ENCODE data around the gene CLASP1.

Gene CLASP1

GRCh38 chr2:121505005-121505404 is 144.3 kb downstream of the CLASP1 start:
- CTCF ChIA-PET: no interaction called here
- Histone ChIP-seq H3K36me3 (ENCODE audit: control insufficient read depth in 4 of 4, insufficient read depth in 4 of 4, low read length in 3 of 4) (peaks cover 14 to 53% (median 31%) of the 10 kb centered on the region in 4 experiments), H3K27me3 (replicated peaks in 2 of 5; ENCODE audit: control insufficient read depth in 4 of 5, insufficient read depth in 5 of 5, low read length in 4 of 5) (no peaks in the 10 kb centered on the region), H3K9me3 (ENCODE audit: control extremely low read depth in 1 of 5, control insufficient read depth in 4 of 5, insufficient read depth in 2 of 5, low read depth in 1 of 5, low read length in 4 of 5) (peaks cover 0 to 12% (median 1%) of the 10 kb centered on the region in 5 experiments), H3K4me1 (ENCODE audit: control extremely low read depth in 1 of 4, control insufficient read depth in 4 of 4, insufficient read depth in 4 of 4, low read length in 3 of 4) (no peaks in the 10 kb centered on the region), H3K4me3 (ENCODE audit: control insufficient read depth in 1 of 7, extremely low read depth in 1 of 7, insufficient read depth in 4 of 7, low read depth in 2 of 7, low read length in 6 of 7) (no peak overlapping the region), H3K27ac (ENCODE audit: insufficient read depth in 1 of 2, low read depth in 1 of 2, low read length in 2 of 2, poor library complexity in 1 of 2, severe bottlenecking in 2 of 2) (no peak overlapping the region)
- POLR2A ChIA-PET: no interaction called here
- no peak for DNase-seq
- 95% methylated on average over 2 of the region's 3 CpGs for WGBS (ENCODE audit: insufficient coverage)

- peaks cover 14 to 55% (median 33%) of the 10 kb centered on the region in 4 experiments for H3K36me3 ChIP-seq (ENCODE audit: control insufficient read depth in 4 of 4, insufficient read depth in 4 of 4, low read length in 3 of 4)
- no peaks in the 10 kb centered on the region for H3K4me1 ChIP-seq (ENCODE audit: control extremely low read depth in 1 of 4, control insufficient read depth in 4 of 4, insufficient read depth in 4 of 4, low read length in 3 of 4)
- no peaks in the 10 kb centered on the region for H3K27me3 ChIP-seq (replicated peaks in 2 of 5; ENCODE audit: control insufficient read depth in 4 of 5, insufficient read depth in 5 of 5, low read length in 4 of 5)
- POLR2A ChIA-PET: no interaction called here
- no peak for DNase-seq
- CTCF ChIA-PET: no interaction called here
- H3K27ac ChIP-seq (ENCODE audit: insufficient read depth in 1 of 2, low read depth in 1 of 2, low read length in 2 of 2, poor library complexity in 1 of 2, severe bottlenecking in 2 of 2): no peak overlapping the region
- WGBS (ENCODE audit: insufficient coverage): 100% methylated on average over 1 of the region's 2 CpGs
- H3K9me3 ChIP-seq (ENCODE audit: control extremely low read depth in 1 of 5, control insufficient read depth in 4 of 5, insufficient read depth in 2 of 5, low read depth in 1 of 5, low read length in 4 of 5): peaks cover 0 to 15% (median 3%) of the 10 kb centered on the region in 5 experiments
- H3K4me3 ChIP-seq (ENCODE audit: control insufficient read depth in 1 of 7, extremely low read depth in 1 of 7, insufficient read depth in 4 of 7, low read depth in 2 of 7, low read length in 6 of 7): no peak overlapping the region
Measured at GRCh38 chr2:121504316-121504715, 144.9 kb downstream of the CLASP1 start.

DNA sequence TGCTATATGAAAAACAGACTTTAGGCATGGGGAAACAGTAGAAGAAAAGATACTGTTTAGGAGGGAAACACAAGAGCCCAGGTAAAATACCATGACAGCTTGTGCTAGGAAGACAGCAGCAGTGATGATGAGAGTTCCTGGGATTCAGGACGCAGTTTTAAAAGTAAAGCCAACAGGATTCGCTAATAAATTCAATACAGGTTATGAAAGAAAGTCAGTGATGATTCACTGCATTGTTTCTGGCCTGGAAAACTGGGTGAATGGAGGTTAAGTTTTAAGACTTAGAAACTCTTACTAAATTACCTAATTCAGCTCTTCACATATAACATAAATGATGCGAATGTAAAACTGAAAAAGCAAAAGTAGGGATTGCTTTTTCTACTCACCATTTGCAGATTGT is 146.5 kb downstream of the CLASP1 start:
- no peaks in the 10 kb centered on the region for H3K4me1 ChIP-seq (ENCODE audit: control extremely low read depth in 1 of 4, control insufficient read depth in 4 of 4, insufficient read depth in 4 of 4, low read length in 3 of 4)

DNA sequence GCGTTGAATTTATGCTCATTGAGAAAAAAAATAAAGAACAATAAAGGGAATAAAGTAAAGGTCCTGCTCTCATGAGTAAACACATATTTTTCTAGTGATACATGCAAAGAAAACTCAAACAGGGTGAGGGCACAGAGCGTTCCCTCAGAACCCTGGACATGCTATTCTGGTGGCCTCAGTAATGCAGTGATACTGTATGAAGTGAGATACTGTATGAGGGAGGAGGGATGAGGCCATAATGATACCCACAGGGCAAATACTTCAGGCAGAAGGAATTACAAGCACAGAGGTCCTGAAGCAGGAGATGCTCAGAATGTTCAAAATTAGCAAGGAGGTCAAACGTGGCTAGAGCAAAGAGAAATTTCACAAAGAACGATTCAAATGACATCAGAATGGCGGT is 147.0 kb downstream of the CLASP1 start:
- 100% methylated on average over 4 of the region's 5 CpGs for WGBS (ENCODE audit: insufficient coverage)
- Histone ChIP-seq H3K27ac (ENCODE audit: insufficient read depth in 1 of 2, low read depth in 1 of 2, low read length in 2 of 2, poor library complexity in 1 of 2, severe bottlenecking in 2 of 2) (no peak overlapping the region), H3K4me3 (ENCODE audit: control insufficient read depth in 1 of 7, extremely low read depth in 1 of 7, insufficient read depth in 4 of 7, low read depth in 2 of 7, low read length in 6 of 7) (no peak overlapping the region), H3K36me3 (ENCODE audit: control insufficient read depth in 4 of 4, insufficient read depth in 4 of 4, low read length in 3 of 4) (peaks cover 7 to 42% (median 31%) of the 10 kb centered on the region in 4 experiments), H3K27me3 (replicated peaks in 2 of 5; ENCODE audit: control insufficient read depth in 4 of 5, insufficient read depth in 5 of 5, low read length in 4 of 5) (no peaks in the 10 kb centered on the region), H3K4me1 (ENCODE audit: control extremely low read depth in 1 of 4, control insufficient read depth in 4 of 4, insufficient read depth in 4 of 4, low read length in 3 of 4) (no peaks in the 10 kb centered on the region), H3K9me3 (ENCODE audit: control extremely low read depth in 1 of 5, control insufficient read depth in 4 of 5, insufficient read depth in 2 of 5, low read depth in 1 of 5, low read length in 4 of 5) (peaks cover 0 to 7% (median 2%) of the 10 kb centered on the region in 5 experiments)
- POLR2A ChIA-PET: no interaction called here
- CTCF ChIA-PET: no interaction called here
- DNase-seq: no peak

More for the DNA sequence above, 146.5 kb downstream of the CLASP1 start:
- Histone ChIP-seq H3K4me3 (ENCODE audit: control insufficient read depth in 1 of 7, extremely low read depth in 1 of 7, insufficient read depth in 4 of 7, low read depth in 2 of 7, low read length in 6 of 7) (no peak overlapping the region), H3K27me3 (replicated peaks in 2 of 5; ENCODE audit: control insufficient read depth in 4 of 5, insufficient read depth in 5 of 5, low read length in 4 of 5) (no peaks in the 10 kb centered on the region), H3K27ac (ENCODE audit: insufficient read depth in 1 of 2, low read depth in 1 of 2, low read length in 2 of 2, poor library complexity in 1 of 2, severe bottlenecking in 2 of 2) (no peak overlapping the region), H3K9me3 (ENCODE audit: control extremely low read depth in 1 of 5, control insufficient read depth in 4 of 5, insufficient read depth in 2 of 5, low read depth in 1 of 5, low read length in 4 of 5) (peaks cover 0 to 7% (median 2%) of the 10 kb centered on the region in 5 experiments), H3K36me3 (ENCODE audit: control insufficient read depth in 4 of 4, insufficient read depth in 4 of 4, low read length in 3 of 4) (peaks cover 7 to 44% (median 33%) of the 10 kb centered on the region in 4 experiments)
- POLR2A ChIA-PET: no interaction called here
- CTCF ChIA-PET: no interaction called here
- WGBS (ENCODE audit: insufficient coverage): 100% methylated on average over 3 of the region's 3 CpGs
- DNase-seq: no peak

GRCh38 chr2:121501554-121501953 is 147.7 kb downstream of the CLASP1 start:
- H3K27ac ChIP-seq (ENCODE audit: insufficient read depth in 1 of 2, low read depth in 1 of 2, low read length in 2 of 2, poor library complexity in 1 of 2, severe bottlenecking in 2 of 2): no peak overlapping the region
- CTCF ChIA-PET: no interaction called here
- WGBS (ENCODE audit: insufficient coverage): no CpG with 5 or more reads among the region's 2 CpGs

DNA sequence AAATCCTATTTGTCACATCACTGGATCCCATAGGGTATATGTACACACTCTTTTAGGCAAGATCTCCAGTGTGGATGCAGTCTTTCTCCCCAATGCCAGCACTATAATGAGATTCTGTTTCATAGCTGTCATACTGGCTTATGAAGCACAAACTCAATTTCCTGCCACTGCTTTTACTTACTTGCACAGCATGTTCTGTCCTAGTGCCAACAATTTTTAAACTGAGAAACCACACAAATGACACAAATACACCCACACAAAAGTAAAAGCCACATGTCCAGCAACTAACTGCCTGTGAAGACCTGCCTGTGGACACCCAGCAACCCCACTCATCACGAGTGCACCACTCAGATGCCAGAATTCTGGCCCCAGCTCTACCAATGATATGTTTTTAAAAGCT is 148.2 kb downstream of the CLASP1 start:
- CTCF ChIA-PET: no interaction called here

More at GRCh38 chr2:121501554-121501953, 147.7 kb downstream of the CLASP1 start:
- no peaks in the 10 kb centered on the region for H3K27me3 ChIP-seq (replicated peaks in 2 of 5; ENCODE audit: control insufficient read depth in 4 of 5, insufficient read depth in 5 of 5, low read length in 4 of 5)
- H3K9me3 ChIP-seq (ENCODE audit: control extremely low read depth in 1 of 5, control insufficient read depth in 4 of 5, insufficient read depth in 2 of 5, low read depth in 1 of 5, low read length in 4 of 5): peaks cover 0 to 7% (median 2%) of the 10 kb centered on the region in 5 experiments
- no peak overlapping the region for H3K4me3 ChIP-seq (ENCODE audit: control insufficient read depth in 1 of 7, extremely low read depth in 1 of 7, insufficient read depth in 4 of 7, low read depth in 2 of 7, low read length in 6 of 7)
- H3K4me1 ChIP-seq (ENCODE audit: control extremely low read depth in 1 of 4, control insufficient read depth in 4 of 4, insufficient read depth in 4 of 4, low read length in 3 of 4): no peaks in the 10 kb centered on the region
- H3K36me3 ChIP-seq (ENCODE audit: control insufficient read depth in 4 of 4, insufficient read depth in 4 of 4, low read length in 3 of 4): peaks cover 7 to 41% (median 32%) of the 10 kb centered on the region in 4 experiments
- no peak for DNase-seq
- POLR2A ChIA-PET: no interaction called here

DNA sequence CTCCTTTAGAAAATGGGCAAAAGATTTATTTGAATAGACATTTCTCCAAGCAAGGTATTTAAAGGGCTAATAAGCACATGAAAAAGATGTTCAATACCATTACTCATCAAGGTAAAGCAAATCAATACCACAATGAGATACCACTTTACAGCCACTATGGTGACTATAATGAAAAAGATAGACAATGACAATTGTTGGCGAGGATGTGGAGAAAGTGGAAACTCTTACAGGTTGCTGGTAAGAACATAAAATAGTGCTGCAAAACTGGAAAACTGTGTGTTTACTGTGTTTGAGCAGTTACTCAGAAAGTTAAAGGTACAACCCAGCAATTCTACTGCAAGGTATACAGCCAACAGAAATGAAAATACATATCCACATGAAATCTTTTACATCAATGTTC is 150.5 kb downstream of the CLASP1 start:
- Histone ChIP-seq H3K4me3 (ENCODE audit: control insufficient read depth in 1 of 7, extremely low read depth in 1 of 7, insufficient read depth in 4 of 7, low read depth in 2 of 7, low read length in 6 of 7) (no peak overlapping the region), H3K27ac (ENCODE audit: insufficient read depth in 1 of 2, low read depth in 1 of 2, low read length in 2 of 2, poor library complexity in 1 of 2, severe bottlenecking in 2 of 2) (no peak overlapping the region), H3K9me3 (ENCODE audit: control extremely low read depth in 1 of 5, control insufficient read depth in 4 of 5, insufficient read depth in 2 of 5, low read depth in 1 of 5, low read length in 4 of 5) (peaks cover 0 to 7% (median 2%) of the 10 kb centered on the region in 5 experiments), H3K4me1 (ENCODE audit: control extremely low read depth in 1 of 4, control insufficient read depth in 4 of 4, insufficient read depth in 4 of 4, low read length in 3 of 4) (no peaks in the 10 kb centered on the region), H3K27me3 (replicated peaks in 2 of 5; ENCODE audit: control insufficient read depth in 4 of 5, insufficient read depth in 5 of 5, low read length in 4 of 5) (no peaks in the 10 kb centered on the region), H3K36me3 (ENCODE audit: control insufficient read depth in 4 of 4, insufficient read depth in 4 of 4, low read length in 3 of 4) (peaks cover 3 to 44% (median 25%) of the 10 kb centered on the region in 4 experiments)
- ChIA-PET CTCF (no interaction called here), POLR2A (no interaction called here)
- 100% methylated on average over 1 of the region's 1 CpG for WGBS (ENCODE audit: insufficient coverage)
- no peak for DNase-seq

More for the DNA sequence above, 148.2 kb downstream of the CLASP1 start:
- no peak for DNase-seq
- POLR2A ChIA-PET: no interaction called here
- no peak overlapping the region for H3K4me3 ChIP-seq (ENCODE audit: control insufficient read depth in 1 of 7, extremely low read depth in 1 of 7, insufficient read depth in 4 of 7, low read depth in 2 of 7, low read length in 6 of 7)
- H3K4me1 ChIP-seq (ENCODE audit: control extremely low read depth in 1 of 4, control insufficient read depth in 4 of 4, insufficient read depth in 4 of 4, low read length in 3 of 4): no peaks in the 10 kb centered on the region
- H3K36me3 ChIP-seq (ENCODE audit: control insufficient read depth in 4 of 4, insufficient read depth in 4 of 4, low read length in 3 of 4): peaks cover 5 to 42% (median 32%) of the 10 kb centered on the region in 4 experiments
- H3K9me3 ChIP-seq (ENCODE audit: control extremely low read depth in 1 of 5, control insufficient read depth in 4 of 5, insufficient read depth in 2 of 5, low read depth in 1 of 5, low read length in 4 of 5): peaks cover 0 to 7% (median 2%) of the 10 kb centered on the region in 5 experiments
- no peaks in the 10 kb centered on the region for H3K27me3 ChIP-seq (replicated peaks in 2 of 5; ENCODE audit: control insufficient read depth in 4 of 5, insufficient read depth in 5 of 5, low read length in 4 of 5)
- H3K27ac ChIP-seq (ENCODE audit: insufficient read depth in 1 of 2, low read depth in 1 of 2, low read length in 2 of 2, poor library complexity in 1 of 2, severe bottlenecking in 2 of 2): no peak overlapping the region
- WGBS (ENCODE audit: insufficient coverage): no CpG with 5 or more reads among the region's 1 CpG
